NCI-H2081 (cell line): ENCODE measurements around the gene PGGHG.
"Not testable (repeated sequence)": the region's sequence is repeated elsewhere in the genome, so short reads cannot be mapped to it uniquely, and the experiment has no call there.

Experiments
- DNase-seq, 2 experiments: peaks; one replicate each; lab custom pipeline; 2025; lab: John Stamatoyannopoulos, UW

The PGGHG gene

DNA sequence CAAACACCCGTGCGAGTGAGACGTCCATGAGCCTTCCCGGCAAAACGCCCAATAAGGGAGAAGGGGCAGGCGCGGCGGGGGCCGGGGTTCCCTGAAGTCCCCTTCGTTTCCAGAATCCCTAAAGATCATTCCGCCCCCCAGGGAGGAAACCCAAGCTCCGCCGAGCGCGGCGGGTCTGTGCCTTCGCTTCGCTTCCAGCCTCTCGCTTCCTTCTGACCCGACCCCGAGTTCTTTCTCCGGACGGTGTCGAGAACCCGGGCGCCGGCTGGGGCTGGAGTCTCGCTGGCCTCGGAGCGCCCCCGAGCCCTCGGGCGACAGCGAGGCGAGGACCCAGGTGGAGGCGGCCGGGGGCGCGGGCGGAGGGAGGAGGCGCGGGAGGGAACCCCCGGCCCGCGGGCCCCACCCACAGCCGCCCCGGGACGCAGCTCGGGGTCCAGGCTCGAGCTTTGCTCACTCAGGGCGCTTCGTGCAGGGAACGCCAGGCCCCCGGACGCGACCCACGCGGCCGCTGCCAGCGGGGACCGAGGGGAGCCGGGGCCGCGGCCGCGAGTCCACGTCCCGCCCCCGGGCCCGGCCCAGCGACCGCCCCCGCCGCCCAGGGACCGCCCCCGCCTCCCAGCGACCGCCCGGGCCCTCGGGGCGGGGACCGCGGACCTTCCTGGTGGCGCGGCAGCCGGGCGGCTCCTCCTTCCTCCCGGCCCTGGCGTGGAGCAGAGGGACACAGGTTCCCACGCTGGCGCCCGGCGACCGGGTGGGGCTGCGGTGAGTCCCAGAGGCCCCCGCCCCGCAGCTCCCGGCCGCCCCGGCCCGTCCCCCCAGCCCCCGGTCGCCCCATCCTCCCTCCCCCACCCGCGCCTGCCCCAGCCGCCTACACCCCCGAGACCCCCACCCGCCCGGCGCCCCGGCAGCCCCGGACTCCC, at the start of gene PGGHG:
Gene PGGHG, plus strand, starts transcription at position 649 of the 920 bp plus-strand sequence. CDS start 691 bp downstream, outside the sequence.
- peak; percentile 21 to 23 for DNase-seq

DNA sequence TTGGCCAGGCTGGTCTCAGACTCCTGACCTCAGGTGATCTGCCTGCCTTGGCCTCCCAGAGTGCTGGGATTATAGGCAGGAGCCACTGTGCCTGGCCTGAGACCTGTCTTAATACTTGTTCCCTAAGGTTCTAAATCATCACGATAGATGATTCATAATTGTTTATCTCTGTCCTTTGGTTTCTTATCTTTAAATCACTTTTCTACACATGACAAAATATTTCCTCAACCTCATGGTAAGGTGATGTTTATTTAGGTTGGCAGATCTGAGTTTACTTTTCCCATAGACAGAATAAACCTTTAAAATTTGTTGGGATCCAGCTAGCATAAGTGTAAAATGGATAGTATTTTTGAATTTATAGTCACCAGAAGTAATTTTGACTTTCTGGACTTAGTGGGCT, 48.6 kb upstream of the PGGHG start:
- no peak for DNase-seq

DNA sequence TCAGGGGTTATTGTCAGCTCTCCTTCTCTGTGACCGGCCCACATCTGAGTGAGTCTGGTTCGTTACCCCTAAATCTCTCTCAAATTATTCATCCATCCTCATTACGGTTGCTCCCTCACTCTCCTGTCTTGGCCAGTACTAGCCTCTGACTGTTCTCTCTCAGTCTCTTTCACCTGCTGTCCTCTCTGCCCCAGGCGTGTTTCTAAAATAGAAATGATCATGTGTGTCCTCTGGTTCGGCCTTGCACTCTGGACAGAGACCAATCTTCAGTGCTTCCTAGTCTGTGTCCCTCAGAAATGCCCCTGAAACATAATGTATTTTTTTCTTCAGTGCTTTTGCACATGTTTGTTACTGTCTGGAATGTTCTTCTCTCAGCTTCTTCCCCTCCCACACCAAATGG, 47.3 kb upstream of the PGGHG start:
- DNase-seq = no peak

- no peak for DNase-seq
These were observed 44.5 kb upstream of the PGGHG start for GRCh38 chr11:244376-244775.

GRCh38 chr11:249062-249461, 39.9 kb upstream of the PGGHG start:
- no peak for DNase-seq

DNA sequence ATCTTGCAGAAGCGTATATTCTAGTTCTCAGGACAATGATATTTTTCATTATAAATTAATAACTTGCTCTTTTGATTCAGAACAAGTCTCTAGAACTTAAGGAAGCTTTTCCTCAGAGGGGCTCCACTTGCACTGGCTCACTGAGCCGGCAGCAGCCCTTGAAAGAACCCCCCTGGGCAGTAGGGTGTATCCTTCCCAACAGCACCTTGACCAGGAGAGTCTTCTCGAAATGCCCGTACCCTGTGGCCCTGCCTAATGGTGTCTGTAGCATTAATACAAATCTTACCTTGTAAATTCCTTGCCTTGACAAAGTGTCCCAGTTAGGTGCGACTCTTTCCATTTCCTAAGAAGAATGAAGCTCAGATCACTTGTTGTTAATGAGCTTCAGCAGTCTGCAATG, 38.7 kb upstream of the PGGHG start:
- DNase-seq = no peak

- DNase-seq = peak; percentile 7
These were observed 38.1 kb upstream of the PGGHG start for GRCh38 chr11:250740-251299.

- DNase-seq = no peak
These were observed 37.4 kb upstream of the PGGHG start for GRCh38 chr11:251550-251949.

DNA sequence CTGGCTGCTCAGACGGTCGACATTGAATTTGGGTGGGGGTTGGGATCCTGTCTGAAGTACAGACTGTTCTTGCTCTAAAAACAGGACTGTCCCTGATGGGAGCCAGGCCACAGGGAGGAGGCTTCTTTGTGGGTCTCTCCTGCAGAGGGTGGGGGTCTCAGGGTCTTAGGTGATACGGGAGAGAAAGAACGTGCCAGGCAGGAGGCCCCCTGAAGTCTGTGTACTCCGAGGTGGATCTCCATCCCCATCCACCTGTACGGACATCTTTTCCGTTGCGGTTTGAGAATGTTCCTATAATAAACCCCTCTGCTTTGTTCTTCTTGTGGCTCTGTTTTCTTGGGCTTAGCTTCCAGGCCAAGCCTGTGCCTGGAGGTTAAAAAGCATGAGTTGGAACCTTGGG, 36.3 kb upstream of the PGGHG start:
- DNase-seq = no peak

DNA sequence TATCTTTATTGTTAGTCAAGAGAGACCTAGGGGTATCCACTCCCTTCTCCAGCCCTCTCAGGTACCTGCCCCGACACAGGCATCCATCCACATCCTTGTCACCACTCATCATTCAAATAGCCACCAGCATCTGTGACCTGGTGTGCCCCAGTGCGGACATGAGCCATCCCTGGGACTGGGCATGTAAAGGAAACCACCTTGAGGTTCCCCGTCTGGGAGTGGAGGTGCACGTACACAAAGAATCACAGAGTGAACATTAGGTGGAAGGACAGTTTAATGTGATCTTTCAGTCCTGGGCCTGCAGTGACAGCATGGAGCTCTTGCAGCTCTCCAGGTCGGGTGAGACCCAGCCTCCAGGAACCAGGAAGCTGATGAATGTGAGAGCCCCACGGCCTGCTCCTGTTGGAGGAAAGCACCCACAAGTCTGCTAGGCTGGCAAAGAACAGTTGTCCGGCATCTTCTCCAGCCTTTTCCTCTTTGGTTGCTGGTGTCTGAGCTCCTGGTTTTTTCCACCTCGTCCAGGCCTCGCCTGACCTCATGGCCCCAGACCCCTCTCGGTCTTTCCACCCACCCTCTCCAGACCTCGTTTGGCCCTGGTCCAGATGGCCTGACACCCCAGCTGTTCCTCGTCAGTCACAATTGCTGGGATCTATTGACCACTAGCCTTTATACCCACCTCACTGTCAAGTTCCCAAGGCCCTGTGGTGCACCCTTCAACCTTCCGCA, 35.6 kb upstream of the PGGHG start:
- DNase-seq = no peak

GRCh38 chr11:253886-254270, 35.0 kb upstream of the PGGHG start:
- no peak for DNase-seq

DNA sequence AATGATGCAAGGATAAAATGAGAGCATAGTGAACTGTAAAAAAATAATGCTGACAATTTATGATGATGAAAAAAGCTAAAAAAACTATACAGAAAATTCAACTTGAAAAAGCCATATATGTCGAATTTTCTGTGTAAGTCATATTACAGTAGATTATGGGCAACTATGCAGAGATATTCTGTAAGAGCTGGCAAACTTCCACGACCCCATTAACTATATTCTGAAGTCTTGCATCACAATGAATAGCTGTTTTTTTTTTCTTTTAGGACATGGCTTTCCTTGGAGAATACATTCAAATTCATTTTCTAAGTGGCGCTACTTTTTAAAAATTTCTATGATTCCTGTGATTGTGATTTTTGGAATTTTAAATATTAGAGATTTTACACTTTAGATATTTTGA, 33.8 kb upstream of the PGGHG start:
- DNase-seq = no peak

GRCh38 chr11:255816-256215, 33.1 kb upstream of the PGGHG start:
- DNase-seq = no peak

- DNase-seq = no peak
These were observed 31.8 kb upstream of the PGGHG start for GRCh38 chr11:256952-257737.

GRCh38 chr11:257766-258493, 31.0 kb upstream of the PGGHG start:
- no peak for DNase-seq

- no peak for DNase-seq
These were observed 29.5 kb upstream of the PGGHG start for GRCh38 chr11:259413-259812.

- DNase-seq = no peak
These were observed 27.3 kb upstream of the PGGHG start for GRCh38 chr11:261624-262023.

GRCh38 chr11:266676-267439, 22.1 kb upstream of the PGGHG start:
- no peak for DNase-seq

GRCh38 chr11:267491-267994, 21.4 kb upstream of the PGGHG start:
- no peak for DNase-seq

DNA sequence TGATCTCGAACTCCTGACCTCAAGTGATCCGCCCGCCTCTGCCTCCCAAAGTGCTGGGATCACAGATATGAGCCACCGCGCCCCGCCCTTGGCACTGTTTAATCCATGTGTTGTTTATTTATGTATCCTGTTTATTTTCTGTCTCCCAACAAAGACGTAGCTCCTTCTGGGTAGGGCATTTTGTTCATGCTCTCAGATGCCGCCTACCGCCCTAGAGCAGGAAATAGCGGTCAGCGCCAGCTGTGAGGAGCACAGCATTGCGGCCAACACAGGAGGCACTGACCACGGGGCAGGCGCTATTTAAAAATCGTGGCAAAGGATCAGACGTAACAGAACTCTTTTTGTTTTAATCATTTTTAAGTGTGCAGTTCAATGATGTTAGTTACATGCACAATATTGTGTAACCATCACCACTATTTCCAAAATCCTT, 20.2 kb upstream of the PGGHG start:
- DNase-seq = not testable (repeated sequence)
